ENCODE results near the gene CLCN2.

Gene CLCN2

DNA sequence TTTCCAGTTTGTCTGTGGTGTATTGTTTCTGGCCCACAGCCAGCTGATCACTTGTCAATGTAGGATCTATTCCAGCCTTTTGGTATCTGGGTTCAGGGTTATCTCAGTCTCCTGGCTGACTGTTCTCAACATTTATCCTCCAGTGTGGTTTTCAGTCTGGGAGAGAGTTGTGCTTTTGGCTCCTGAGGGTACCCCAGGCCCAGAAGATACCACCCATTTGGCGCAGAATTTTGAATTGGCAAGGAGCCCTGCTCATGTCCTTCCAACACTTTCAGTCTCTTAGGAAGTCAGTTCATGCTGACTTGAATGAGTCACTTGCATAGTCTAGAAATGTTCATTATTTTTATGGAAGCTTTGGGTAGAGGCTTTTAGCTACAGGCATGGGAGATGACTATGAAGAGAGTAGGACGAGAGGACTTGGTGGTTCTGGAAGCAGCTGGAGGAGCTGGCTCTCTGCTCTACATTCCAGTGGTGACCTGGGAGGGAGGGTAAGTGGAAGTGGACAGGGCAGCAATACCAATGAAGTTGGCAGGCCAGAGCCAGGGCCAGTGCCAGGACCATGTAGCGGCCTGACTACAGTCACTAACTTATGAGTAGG lies 7.3 kb upstream of the CLCN2 start:
- H3K36me3 ChIP-seq (ENCODE audit: control insufficient read depth, insufficient read depth, low read length): peaks cover 45% of the 10 kb centered on the region
- no peak overlapping the region for H3K27ac ChIP-seq (ENCODE audit: low read depth, low read length)

DNA sequence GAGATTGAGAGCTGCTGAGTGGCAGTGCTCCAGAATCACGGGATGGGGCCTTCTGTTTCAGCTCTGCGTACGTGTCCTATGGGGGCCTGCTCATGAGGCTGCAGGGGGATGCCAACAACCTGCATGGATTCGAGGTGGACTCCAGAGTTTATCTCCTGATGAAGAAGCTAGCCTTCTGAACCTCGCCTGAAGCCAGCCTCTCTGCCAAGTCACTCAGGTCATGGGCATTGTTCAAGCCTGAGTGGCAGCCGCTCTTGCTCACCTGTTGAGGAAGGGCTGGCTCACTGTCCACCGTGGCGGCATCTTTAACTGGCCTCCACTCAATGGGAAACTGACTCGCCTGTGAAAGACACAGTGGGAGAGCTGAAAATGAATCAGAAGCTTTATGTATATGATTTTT lies 6.7 kb upstream of the CLCN2 start:
- Histone ChIP-seq H3K9ac (ENCODE audit: low read length) (no peak overlapping the region), H3K9me3 (ENCODE audit: control insufficient read depth, insufficient read depth, low read depth, low read length) (no peaks in the 10 kb centered on the region), H3K4me3 (ENCODE audit: low read depth, low read length) (no peak overlapping the region), H3K36me3 (ENCODE audit: control insufficient read depth, insufficient read depth, low read length) (peaks cover 45% of the 10 kb centered on the region), H3K27ac (ENCODE audit: low read depth, low read length) (no peak overlapping the region), H3K4me1 (ENCODE audit: control insufficient read depth, insufficient read depth, low read length) (peaks cover 10% of the 10 kb centered on the region), H3K27me3 (ENCODE audit: control insufficient read depth, insufficient read depth, low read length) (0 out of 2 replicates have a peak, but pooled peaks cover under 1% of the 10 kb centered on the region)

More for the DNA sequence above, 7.3 kb upstream of the CLCN2 start:
- Histone ChIP-seq H3K4me3 (ENCODE audit: low read depth, low read length) (no peak overlapping the region), H3K4me1 (ENCODE audit: control insufficient read depth, insufficient read depth, low read length) (peaks cover 10% of the 10 kb centered on the region), H3K27me3 (ENCODE audit: control insufficient read depth, insufficient read depth, low read length) (peaks cover 6% of the 10 kb centered on the region; the same call in 1 of the 2 replicates), H3K9ac (ENCODE audit: low read length) (no peak overlapping the region), H3K9me3 (ENCODE audit: control insufficient read depth, insufficient read depth, low read depth, low read length) (no peaks in the 10 kb centered on the region)

DNA sequence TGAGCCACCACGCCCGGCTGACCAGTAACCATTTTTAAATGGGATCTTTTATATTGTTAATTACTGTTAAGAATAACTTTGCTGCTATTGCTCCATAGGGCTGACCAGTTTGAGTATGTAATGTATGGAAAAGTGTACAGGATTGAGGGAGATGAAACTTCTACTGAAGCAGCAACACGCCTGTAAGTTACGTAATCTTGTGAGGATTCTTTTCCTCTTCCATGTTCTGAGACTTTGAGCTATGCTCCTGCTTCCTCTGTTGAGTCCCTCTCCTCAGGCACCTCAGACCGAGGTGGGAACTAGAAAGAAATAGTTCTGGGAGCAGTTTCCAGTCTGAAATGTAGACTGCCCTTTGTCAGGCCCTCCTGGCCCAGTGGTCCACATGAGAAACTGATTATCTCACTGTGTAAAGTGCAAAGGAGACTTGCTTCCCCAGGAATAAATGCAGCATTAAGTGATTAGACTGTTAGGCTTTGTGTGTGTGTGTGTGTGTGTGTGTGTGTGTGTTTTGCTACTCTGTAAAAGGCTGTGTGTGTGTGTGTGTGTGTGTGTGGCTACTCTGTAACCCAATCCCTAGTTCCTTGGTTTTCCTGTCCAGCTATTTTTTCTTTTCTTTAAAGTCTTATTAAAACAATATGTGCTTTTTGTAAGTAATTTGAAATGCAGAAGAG lies 5.3 kb upstream of the CLCN2 start:
- Histone ChIP-seq H3K4me3 (ENCODE audit: low read depth, low read length) (no peak overlapping the region), H3K4me1 (ENCODE audit: control insufficient read depth, insufficient read depth, low read length) (peaks cover 8% of the 10 kb centered on the region), H3K27me3 (ENCODE audit: control insufficient read depth, insufficient read depth, low read length) (no peaks in the 10 kb centered on the region), H3K27ac (ENCODE audit: low read depth, low read length) (no peak overlapping the region), H3K9ac (ENCODE audit: low read length) (no peak overlapping the region), H3K36me3 (ENCODE audit: control insufficient read depth, insufficient read depth, low read length) (peaks cover 45% of the 10 kb centered on the region), H3K9me3 (ENCODE audit: control insufficient read depth, insufficient read depth, low read depth, low read length) (no peaks in the 10 kb centered on the region)

DNA sequence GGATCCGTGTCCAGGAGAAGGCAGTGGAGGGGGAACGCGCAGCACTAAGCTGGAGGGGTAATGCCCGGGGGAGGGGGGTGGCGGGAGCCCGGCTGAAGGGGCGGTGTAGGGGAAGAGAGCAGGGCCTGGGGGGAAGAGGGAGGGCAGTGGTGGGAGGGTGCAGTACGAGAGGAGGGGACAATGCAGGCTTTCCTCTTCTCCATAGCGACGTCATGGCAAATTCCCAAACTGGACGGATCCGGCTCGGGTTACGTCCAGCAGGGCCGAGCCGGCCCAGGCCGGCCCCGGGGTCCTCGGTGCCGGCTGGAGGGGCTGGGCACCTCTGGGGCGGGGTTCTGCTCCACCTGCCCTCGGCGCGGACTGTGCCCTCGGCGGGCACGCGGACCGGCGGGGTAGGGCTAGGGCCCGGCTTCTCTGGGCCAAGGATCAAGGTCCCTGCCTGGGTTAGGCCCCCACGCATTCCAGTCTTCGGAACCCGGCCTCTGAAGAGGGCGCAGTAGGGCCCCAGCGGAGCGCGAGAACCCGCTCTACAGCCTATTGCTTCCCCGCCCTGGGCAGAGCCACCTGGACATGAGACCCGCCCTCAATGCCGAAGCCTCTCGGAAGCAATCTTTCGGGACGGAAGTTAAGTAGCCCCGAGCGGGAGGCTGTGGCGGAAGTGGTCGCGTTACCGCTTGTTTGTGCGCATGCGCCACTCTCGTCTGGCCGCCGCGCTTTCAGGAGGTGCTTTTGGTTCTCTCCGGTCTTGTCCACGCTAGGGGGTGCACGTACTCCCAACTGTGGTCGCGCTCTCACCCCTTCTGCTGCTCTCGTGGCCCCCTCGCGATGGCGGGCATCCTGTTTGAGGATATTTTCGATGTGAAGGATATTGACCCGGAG lies 1.5 kb upstream of the CLCN2 start:
- no peaks in the 10 kb centered on the region for H3K9me3 ChIP-seq (ENCODE audit: control insufficient read depth, insufficient read depth, low read depth, low read length)
- peak overlapping the region; percentile 85 for H3K27ac ChIP-seq (ENCODE audit: low read depth, low read length)

DNA sequence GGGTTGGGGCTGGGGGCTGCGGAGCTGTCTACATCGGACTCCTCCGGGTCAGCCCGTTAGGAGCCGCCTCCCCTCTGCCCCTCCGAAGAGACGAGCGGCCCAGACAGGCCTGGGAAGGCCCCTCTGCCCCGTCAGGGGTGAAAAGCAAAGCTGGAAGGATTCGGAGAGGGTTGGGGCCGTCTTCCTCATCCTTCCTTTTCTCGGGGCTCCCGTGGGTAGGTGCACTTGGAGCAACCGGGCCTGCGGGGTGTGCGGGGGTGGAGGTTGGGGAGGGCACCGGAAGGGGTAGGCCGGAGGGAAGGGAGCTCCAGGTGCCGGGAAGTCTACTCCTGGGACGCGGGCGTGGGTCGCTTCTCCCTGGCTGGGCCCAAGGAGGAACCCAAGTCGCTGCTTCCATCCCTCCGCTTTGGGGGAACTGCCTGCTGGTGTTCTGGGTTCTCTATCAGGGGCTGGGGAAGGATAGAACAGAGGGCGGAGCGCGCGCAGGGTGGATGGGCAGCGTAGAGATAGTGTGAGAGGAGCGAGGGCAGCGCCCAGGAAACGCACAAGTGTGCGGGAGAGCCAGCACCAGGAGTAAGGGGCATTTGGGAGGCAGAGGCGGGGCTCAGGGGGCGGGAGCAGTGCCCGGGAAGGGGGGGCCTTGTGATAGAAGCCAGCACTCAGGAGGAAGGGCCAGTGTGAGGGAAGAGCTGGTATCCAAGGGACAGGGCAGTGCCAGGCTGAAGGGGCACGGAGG lies 695 bp upstream of the CLCN2 start:
- H3K9ac ChIP-seq (ENCODE audit: low read length): peak overlapping the region; percentile 75
- H3K27me3 ChIP-seq (ENCODE audit: control insufficient read depth, insufficient read depth, low read length): peaks cover 14% of the 10 kb centered on the region
- peaks cover 38% of the 10 kb centered on the region for H3K36me3 ChIP-seq (ENCODE audit: control insufficient read depth, insufficient read depth, low read length)
- H3K27ac ChIP-seq (ENCODE audit: low read depth, low read length): peak overlapping the region; percentile 36; the same call in 1 of the 2 replicates
- peaks cover 20% of the 10 kb centered on the region for H3K4me1 ChIP-seq (ENCODE audit: control insufficient read depth, insufficient read depth, low read length)
- H3K4me3 ChIP-seq (ENCODE audit: low read depth, low read length): peak overlapping the region; percentile 71
- no peaks in the 10 kb centered on the region for H3K9me3 ChIP-seq (ENCODE audit: control insufficient read depth, insufficient read depth, low read depth, low read length)

More for the DNA sequence above, 1.5 kb upstream of the CLCN2 start:
- Histone ChIP-seq H3K27me3 (ENCODE audit: control insufficient read depth, insufficient read depth, low read length) (peaks cover 14% of the 10 kb centered on the region), H3K4me3 (ENCODE audit: low read depth, low read length) (peak overlapping the region; percentile 71), H3K4me1 (ENCODE audit: control insufficient read depth, insufficient read depth, low read length) (peaks cover 20% of the 10 kb centered on the region), H3K9ac (ENCODE audit: low read length) (peak overlapping the region; percentile 75), H3K36me3 (ENCODE audit: control insufficient read depth, insufficient read depth, low read length) (peaks cover 38% of the 10 kb centered on the region)

DNA sequence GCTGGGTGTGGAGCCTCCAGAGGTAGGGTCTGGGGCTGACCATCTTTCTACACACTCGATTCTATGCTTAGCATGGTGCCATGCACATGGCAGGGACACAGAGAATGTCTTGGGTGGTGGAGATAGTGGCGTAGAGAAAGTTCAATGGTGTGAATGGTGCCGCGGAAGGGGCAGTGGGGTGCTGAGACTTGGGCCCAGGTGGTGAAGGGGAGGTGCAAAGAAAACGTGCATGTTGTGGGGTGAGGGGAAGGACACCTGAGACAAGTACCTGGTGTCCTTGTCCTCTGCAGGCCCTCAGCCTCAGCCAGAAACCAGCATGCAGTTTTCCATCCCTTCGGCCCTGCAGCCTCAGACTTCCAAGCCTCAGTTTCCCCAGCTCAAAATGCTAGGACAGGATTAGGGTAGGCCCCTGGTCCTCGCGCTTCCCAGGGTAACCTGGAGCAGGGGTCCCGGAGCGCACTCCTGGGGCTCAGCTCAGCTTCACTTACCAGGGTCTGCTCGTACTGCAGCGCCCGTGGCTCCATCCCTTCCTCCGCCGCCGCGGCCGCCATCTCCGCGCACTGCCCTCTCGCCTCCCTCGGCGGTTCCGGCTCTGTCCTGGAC lies 375 bp downstream of the CLCN2 start:
- Histone ChIP-seq H3K4me1 (ENCODE audit: control insufficient read depth, insufficient read depth, low read length) (peaks cover 20% of the 10 kb centered on the region), H3K36me3 (ENCODE audit: control insufficient read depth, insufficient read depth, low read length) (peaks cover 38% of the 10 kb centered on the region), H3K27me3 (ENCODE audit: control insufficient read depth, insufficient read depth, low read length) (peaks cover 14% of the 10 kb centered on the region), H3K9ac (ENCODE audit: low read length) (peak overlapping the region; percentile 74), H3K27ac (ENCODE audit: low read depth, low read length) (no peak overlapping the region), H3K4me3 (ENCODE audit: low read depth, low read length) (peak overlapping the region; percentile 71), H3K9me3 (ENCODE audit: control insufficient read depth, insufficient read depth, low read depth, low read length) (no peaks in the 10 kb centered on the region)

DNA sequence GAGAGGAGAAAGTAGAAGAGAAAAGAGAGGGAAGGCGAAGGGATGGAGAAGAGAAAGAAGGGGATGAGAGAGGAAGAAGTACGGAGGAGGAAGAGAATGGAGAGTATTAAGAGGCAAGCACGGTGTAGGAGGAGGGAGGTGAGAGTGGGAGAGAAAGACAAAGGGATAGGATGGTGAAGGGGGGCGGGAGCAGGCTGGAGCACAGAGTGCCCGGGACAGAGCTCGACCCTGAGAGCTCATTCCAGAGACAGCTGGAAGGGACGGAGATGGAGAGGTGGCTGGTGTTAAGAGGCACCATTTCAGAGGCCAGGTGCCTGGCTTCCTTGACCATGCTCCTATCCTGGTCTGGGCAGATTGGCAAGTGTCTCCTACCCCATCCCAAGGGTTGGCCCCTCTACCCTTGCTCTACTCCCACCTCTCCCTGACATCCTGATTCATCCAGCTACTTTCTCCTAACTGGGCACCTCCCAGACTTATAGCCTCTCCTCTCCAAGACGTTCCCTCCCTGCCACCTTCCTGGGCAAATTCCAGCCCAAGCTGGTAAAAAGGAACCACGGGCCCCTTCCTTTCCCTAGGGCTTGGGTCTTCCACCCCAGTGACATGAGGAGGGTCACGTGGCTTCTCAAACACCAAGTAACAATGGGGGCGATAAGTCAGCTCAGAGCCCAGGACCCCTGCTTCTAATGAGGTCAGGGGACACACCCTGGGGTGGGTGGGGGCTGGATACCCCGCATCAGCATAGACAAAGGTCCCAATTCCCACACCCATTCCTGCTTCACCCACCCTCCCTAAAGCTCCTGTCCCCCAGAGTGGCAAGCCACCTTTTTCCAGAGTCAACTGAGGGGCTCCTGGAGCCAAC lies 1.1 kb downstream of the CLCN2 start:
- Histone ChIP-seq H3K9me3 (ENCODE audit: control insufficient read depth, insufficient read depth, low read depth, low read length) (no peaks in the 10 kb centered on the region), H3K36me3 (ENCODE audit: control insufficient read depth, insufficient read depth, low read length) (peaks cover 41% of the 10 kb centered on the region), H3K27me3 (ENCODE audit: control insufficient read depth, insufficient read depth, low read length) (peaks cover 14% of the 10 kb centered on the region), H3K4me1 (ENCODE audit: control insufficient read depth, insufficient read depth, low read length) (peaks cover 20% of the 10 kb centered on the region), H3K4me3 (ENCODE audit: low read depth, low read length) (peak overlapping the region; percentile 71), H3K27ac (ENCODE audit: low read depth, low read length) (no peak overlapping the region), H3K9ac (ENCODE audit: low read length) (peak overlapping the region; percentile 74)

DNA sequence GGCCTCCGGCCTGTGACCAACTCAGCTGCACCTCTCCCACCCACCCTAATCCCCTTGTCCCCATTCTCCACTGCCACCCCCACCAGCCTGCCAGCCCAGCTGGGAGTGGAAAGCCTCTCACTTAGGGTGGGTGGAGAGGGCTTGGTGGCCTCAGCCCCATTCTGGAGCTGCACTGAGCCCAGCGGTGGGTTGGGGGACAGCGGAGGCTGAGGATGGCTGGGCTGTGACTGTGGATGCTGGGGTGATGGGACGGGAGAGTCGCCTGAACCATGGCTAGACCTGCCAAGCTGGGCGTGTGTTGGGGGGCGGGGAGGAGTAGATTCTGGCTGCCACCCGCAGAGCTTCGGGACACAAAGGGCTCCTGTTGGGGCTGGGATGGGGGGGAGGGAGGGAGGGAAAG lies 1.8 kb downstream of the CLCN2 start:
- Histone ChIP-seq H3K9me3 (ENCODE audit: control insufficient read depth, insufficient read depth, low read depth, low read length) (no peaks in the 10 kb centered on the region), H3K36me3 (ENCODE audit: control insufficient read depth, insufficient read depth, low read length) (peaks cover 41% of the 10 kb centered on the region), H3K4me3 (ENCODE audit: low read depth, low read length) (peak overlapping the region; percentile 71; the same call in 1 of the 2 replicates), H3K9ac (ENCODE audit: low read length) (no peak overlapping the region), H3K4me1 (ENCODE audit: control insufficient read depth, insufficient read depth, low read length) (peaks cover 20% of the 10 kb centered on the region), H3K27ac (ENCODE audit: low read depth, low read length) (no peak overlapping the region), H3K27me3 (ENCODE audit: control insufficient read depth, insufficient read depth, low read length) (peaks cover 14% of the 10 kb centered on the region)

DNA sequence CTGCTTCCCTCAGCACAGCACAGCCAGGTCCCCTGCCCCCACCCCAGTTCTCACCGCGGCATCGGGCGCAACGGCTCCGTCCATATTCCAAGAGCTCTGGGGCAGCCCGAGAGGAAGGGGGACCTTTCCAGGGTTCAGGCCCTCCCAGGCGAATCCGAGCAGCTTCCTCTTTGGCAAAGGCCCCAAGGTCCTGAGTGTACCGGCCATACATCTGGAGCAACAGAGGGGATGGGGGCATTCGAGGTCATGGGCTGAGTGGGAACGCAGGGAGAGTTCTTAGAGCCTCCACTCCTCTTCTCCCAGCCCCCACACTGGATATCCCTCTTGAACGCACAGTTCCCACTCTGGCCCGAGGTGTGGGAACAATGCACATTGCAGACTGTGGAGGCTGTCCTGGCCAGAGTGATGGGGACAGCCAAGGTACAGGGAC lies 2.5 kb downstream of the CLCN2 start:
- no peaks in the 10 kb centered on the region for H3K9me3 ChIP-seq (ENCODE audit: control insufficient read depth, insufficient read depth, low read depth, low read length)
- H3K27ac ChIP-seq (ENCODE audit: low read depth, low read length): no peak overlapping the region
- peaks cover 20% of the 10 kb centered on the region for H3K4me1 ChIP-seq (ENCODE audit: control insufficient read depth, insufficient read depth, low read length)
- H3K4me3 ChIP-seq (ENCODE audit: low read depth, low read length): no peak overlapping the region
- peaks cover 39% of the 10 kb centered on the region for H3K36me3 ChIP-seq (ENCODE audit: control insufficient read depth, insufficient read depth, low read length)
- H3K27me3 ChIP-seq (ENCODE audit: control insufficient read depth, insufficient read depth, low read length): peaks cover 14% of the 10 kb centered on the region
- no peak overlapping the region for H3K9ac ChIP-seq (ENCODE audit: low read length)
